CD4-positive, alpha-beta T cell treated with Interleukin-1 beta for 1 hour (primary cell): ENCODE data around the gene RBM3.

ENCODE experiments used
- DNase-seq, 2 donors: peaks; one replicate each; pipeline ENCODE4 v3.0.0-alpha.2; 2020 to 2022

RBM3 gene

GRCh38 chrX:48578661-48579128 is 4.4 kb downstream of the RBM3 start:
- DNase-seq = no peak

DNA sequence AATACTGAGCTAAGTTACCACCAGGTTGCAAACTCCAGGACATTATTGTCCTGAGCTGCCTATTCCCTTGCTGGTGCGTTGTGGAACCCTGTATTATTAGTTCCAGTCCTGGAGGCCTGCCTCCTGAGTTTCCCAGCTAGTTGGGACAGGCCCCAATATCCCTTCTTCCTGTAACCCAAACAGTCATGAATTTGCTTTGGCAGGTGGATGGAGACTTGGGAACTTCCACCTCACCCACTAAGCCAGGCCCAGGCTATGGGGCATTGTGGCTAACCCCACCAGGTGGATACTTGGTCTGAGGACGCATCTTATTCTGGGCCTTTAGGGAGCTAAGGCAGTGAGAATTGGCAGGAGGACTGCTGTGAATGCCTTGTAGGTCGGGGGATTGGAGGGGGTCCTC is 5.0 kb downstream of the RBM3 start:
- DNase-seq = no peak

- no peak for DNase-seq
These were observed 6.4 kb downstream of the RBM3 start for GRCh38 chrX:48580662-48581061.

- DNase-seq = no peak
These were observed 10.4 kb downstream of the RBM3 start for GRCh38 chrX:48584698-48585097.

- no peak for DNase-seq
These were observed 15.3 kb downstream of the RBM3 start for GRCh38 chrX:48589482-48590162.

DNA sequence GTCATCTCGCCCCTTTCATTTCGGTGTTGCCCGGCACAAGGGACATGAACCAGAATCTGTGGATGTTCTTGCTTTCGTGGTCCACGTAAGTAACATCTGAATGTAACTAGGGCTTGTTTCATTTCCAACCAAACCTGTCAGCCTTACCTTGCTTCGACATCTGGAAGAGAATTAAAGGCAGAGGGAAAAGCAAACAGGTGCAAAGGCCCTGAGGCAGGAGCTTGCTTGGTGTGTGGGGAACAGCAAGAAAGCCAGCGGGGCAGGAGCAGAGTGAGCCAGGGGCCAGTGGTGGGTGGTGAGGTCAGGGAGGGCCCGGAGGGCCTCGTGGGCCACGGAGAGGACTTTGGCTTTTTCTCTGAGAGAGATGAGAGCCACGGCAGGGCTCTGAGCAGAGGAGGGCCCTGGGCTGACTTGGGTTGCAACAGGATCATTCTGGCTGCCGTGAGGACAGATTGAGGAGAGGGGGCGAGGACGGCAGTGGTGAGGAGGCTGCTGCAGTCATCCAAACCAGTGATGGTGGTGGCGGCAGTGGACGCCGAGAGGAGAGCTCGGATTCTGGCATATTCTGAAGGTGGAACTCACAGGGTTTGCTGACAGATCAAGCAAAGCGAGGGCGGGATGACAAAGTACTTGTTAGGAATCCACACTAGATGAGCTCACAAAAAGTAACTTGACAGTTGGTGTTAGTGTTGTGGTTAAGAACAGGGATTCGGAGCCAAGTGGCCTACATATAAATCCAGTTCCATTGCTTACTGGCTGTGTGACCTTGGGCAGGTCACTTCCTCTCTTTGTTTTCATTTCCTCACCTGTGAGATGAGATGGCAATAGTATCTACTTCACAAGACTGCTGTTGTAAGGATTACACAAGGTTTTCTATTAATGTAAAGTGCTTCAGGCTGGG is 16.2 kb downstream of the RBM3 start:
- DNase-seq = no peak

- DNase-seq = no peak
These were observed 17.0 kb downstream of the RBM3 start for GRCh38 chrX:48591255-48591791.

GRCh38 chrX:48592971-48593370 is 18.7 kb downstream of the RBM3 start:
- DNase-seq = no peak

- no peak for DNase-seq
These were observed 21.6 kb downstream of the RBM3 start for GRCh38 chrX:48595929-48596328.

DNA sequence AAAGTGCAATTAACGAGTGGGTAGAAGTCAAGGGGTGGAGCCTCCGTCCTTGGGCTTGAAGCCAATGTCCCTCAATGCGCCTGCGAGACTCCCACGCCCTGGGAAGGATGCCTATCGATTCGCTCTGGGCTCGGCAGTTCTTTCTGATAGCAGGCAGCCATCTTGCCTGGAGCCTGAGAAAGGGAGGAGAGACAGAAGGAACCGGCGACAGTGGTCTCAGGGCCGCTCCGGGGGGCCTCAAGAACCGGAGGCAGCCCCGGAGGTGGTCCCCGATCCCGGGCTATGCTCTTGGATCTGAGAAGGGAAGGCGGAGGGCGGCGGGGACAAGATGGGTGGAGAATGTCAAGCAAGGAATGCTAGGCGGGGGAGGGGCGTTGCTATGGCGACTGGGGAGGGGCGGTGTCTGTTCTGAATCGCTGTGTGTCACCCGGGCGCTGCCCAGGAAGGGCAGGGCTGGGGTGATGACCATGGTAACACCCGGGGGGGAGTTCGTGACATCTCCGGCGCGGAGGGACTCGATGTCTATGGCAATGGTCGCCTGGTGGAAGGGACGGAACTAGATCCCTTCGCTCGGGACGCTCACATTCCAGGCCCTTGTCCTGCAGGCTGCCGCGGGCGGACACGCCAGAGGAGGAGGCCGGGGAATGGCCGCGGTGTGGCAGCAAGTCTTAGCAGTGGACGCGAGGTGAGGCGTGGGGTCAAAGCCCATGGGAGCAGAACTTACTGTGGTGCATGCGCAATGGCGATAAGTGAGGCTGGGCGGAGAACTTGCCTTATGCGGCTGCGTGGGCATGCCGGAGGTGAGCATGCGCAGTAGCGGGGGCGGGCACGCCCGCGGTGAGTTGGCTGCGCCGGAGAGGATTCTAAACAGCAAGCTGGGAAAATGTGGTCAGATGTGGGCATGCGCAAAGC is 23.3 kb downstream of the RBM3 start, which contains the start of gene WDR13:
Gene WDR13, plus strand, starts transcription at position 140 of the 912 bp plus-strand sequence. Its CDS starts 505 bp downstream, at position 645.
- peak; percentile 93 to 94 for DNase-seq

GRCh38 chrX:48598614-48599013 is 24.3 kb downstream of the RBM3 start:
- DNase-seq = no peak

DNA sequence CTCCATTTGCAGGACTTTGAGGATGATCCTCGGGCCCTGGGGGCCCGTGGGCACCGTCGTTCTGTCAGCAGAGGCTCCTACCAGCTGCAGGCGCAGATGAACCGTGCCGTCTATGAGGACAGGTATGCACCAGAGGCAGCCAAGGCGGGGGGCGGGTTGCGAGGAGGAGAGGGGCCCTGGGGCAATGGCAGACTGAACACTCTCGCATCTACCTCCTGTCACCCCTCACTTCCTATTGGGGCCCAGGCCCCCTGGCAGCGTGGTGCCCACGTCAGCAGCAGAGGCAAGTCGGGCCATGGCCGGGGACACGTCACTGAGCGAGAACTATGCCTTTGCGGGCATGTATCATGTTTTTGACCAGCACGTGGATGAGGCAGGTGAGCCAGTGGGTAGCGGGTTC is 25.1 kb downstream of the RBM3 start:
- no peak for DNase-seq

DNA sequence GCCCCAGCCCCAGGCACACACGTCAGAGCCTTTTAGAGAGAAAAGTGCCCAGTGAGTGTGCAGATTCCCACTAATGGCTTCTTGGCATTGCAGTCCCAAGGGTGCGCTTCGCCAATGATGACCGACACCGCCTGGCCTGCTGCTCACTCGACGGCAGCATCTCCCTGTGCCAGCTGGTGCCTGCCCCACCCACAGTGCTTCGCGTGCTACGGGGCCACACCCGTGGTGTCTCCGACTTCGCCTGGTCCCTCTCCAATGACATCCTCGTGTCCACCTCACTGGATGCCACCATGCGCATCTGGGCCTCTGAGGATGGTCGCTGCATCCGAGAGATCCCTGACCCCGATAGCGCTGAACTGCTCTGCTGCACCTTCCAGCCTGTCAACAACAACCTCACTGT is 25.9 kb downstream of the RBM3 start:
- DNase-seq = no peak

DNA sequence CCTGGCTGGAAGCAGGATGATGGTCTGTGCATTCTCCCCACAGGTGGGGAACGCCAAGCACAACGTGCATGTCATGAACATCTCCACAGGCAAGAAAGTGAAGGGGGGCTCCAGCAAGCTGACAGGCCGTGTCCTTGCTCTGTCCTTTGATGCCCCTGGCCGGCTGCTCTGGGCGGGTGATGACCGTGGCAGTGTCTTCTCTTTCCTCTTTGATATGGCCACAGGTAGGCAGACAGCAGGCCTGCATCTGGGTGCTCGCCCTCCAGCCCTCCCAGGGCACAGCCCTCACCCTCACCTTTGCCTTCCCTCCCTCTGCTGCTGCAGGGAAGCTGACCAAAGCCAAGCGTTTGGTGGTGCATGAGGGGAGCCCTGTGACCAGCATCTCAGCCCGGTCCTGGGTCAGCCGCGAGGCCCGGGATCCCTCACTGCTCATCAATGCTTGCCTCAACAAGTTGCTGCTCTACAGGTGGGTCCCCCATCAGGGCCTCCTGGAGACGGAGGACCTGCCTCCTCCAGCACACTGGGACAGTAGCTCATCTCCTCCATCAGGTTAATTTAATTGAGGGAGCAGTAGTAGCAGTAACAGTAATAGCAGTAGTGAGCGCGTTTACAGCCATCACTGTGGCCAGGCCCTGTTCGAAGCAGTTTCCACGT is 27.6 kb downstream of the RBM3 start:
- no peak for DNase-seq

GRCh38 chrX:48604701-48605100 is 30.4 kb downstream of the RBM3 start:
- DNase-seq = no peak

DNA sequence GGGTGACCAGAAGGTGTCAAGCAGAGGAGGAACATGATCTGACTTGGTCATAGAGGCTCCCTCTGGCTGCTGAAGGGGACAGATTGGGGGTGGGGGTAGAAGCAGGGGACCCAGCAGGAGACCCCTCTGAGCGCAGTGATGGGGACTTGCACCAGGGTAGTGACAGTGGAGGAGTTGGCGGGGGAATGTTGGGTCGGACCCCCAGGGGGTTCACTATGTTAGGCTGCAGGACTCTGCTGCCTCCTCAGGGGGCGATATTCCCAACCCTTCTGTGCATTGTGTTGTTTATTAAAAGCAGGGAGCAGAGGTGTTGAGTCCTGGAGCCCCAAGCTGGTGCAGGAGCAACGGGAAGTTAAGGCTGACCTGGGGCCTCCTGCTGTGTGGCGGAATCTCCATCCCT is 31.8 kb downstream of the RBM3 start:
- DNase-seq = no peak

GRCh38 chrX:48611703-48612102 is 37.4 kb downstream of the RBM3 start:
- no peak for DNase-seq

GRCh38 chrX:48613502-48614160 is 39.3 kb downstream of the RBM3 start:
- no peak for DNase-seq

DNA sequence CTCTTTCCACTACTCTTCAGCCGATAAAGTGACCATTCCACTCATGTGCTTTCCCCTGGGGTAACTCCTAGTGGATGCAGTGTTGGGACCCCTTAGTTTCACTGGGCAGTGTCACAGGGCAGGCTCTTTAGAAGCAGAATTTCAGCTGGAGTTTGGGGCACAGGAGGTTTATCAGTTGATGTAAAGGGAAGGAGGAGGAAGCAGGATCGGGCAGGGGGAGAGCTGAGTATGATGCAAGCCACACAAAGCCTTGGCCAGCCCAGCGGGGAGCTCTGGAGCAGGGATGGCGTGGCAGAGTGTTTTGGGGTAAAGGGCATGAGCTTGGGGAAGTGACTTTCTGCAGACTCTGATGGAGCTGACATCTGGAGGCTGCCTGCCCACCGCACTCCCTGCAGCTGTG is 42.3 kb downstream of the RBM3 start:
- DNase-seq = no peak

GRCh38 chrX:48617542-48618340 is 43.5 kb downstream of the RBM3 start:
- no peak for DNase-seq
